ENCODE measurements around the gene AFAP1L2.

GRCh38 chr10:114304017-114304570 lies 100.2 kb downstream of the AFAP1L2 start:
- TF ChIP-seq POLR2A (IDR thresholded peaks at IDR 0.05) (no peak), CTCF (IDR thresholded peaks at IDR 0.05) (peak; percentile 81 to 88 (median 85))
